HepG2 (cell line): Measurements from ENCODE around the gene TMEM198. TPM values are rescaled to one million over a fixed set of nuclear protein-coding genes. Genes with fewer than 3 reads are reported as not detected.
A peak's percentile ranks its signal among the peaks of the same experiment; 100 is the strongest.

Experiments
- BRCA1 ChIP-seq: sonication (generic); formaldehyde crosslinking; IDR thresholded peaks from 2 replicates; pipeline ENCODE4 v1.4.0; 2020; ENCODE audit warnings: missing genetic modification reagents
- HNF1B ChIP-seq: sonication (generic); formaldehyde crosslinking; IDR thresholded peaks from 2 replicates; pipeline ENCODE4 v1.5.1; 2020; ENCODE audit warnings: mild to moderate bottlenecking, moderate library complexity, missing genetic modification reagents
- HOXD1 ChIP-seq: sonication (generic); formaldehyde crosslinking; IDR thresholded peaks from 2 replicates; pipeline ENCODE4 v1.5.0; 2020; ENCODE audit warnings: missing genetic modification reagents
- JUNB ChIP-seq: sonication (generic); formaldehyde crosslinking; IDR thresholded peaks from 2 replicates; pipeline ENCODE4 v1.8.0; 2022; ENCODE audit warnings: missing genetic modification reagents, mild to moderate bottlenecking, borderline replicate concordance
- PRMT3 ChIP-seq: sonication (generic); formaldehyde crosslinking; IDR thresholded peaks from 2 replicates; pipeline ENCODE4 v1.8.1; 2022; ENCODE audit warnings: low read depth, mild to moderate bottlenecking, moderate library complexity, missing genetic modification reagents, borderline replicate concordance
- PTBP1 ChIP-seq: fragments of 200-400 bp; formaldehyde crosslinking; IDR thresholded peaks from 2 replicates; pipeline ENCODE4 v1.6.1; 2018; ENCODE audit warnings: low read length, low read depth; ENCODE audit not compliant: poor library complexity, severe bottlenecking
- SSRP1 ChIP-seq: IDR thresholded peaks from 2 replicates; pipeline ENCODE4 v1.6.1; 2016; ENCODE audit warnings: control low read depth
- TOE1 ChIP-seq: sonication (generic); formaldehyde crosslinking; IDR thresholded peaks from 2 replicates; pipeline ENCODE4 v1.4.0; 2020; ENCODE audit warnings: mild to moderate bottlenecking, missing genetic modification reagents
- ZBTB4 ChIP-seq: sonication (generic); formaldehyde crosslinking; IDR thresholded peaks from 2 replicates; pipeline ENCODE4 v1.4.0; 2020; ENCODE audit warnings: missing genetic modification reagents, mild to moderate bottlenecking, borderline replicate concordance
- ZNF12 ChIP-seq: sonication (generic); formaldehyde crosslinking; IDR thresholded peaks from 2 replicates; pipeline ENCODE4 v1.5.0; 2020; ENCODE audit warnings: missing genetic modification reagents
- ZNF18 ChIP-seq: sonication (generic); formaldehyde crosslinking; IDR thresholded peaks from 2 replicates; pipeline ENCODE4 v1.8.0; 2022; ENCODE audit warnings: mild to moderate bottlenecking, missing genetic modification reagents; ENCODE audit not compliant: insufficient replicate concordance
- ZNF281 ChIP-seq: sonication (generic); formaldehyde crosslinking; IDR thresholded peaks from 2 replicates; pipeline ENCODE4 v1.4.0; 2020; ENCODE audit warnings: missing genetic modification reagents, borderline replicate concordance
- ZNF607 ChIP-seq: sonication (generic); formaldehyde crosslinking; IDR thresholded peaks from 2 replicates; pipeline ENCODE4 v1.5.1; 2020; ENCODE audit warnings: missing genetic modification reagents, mild to moderate bottlenecking, borderline replicate concordance
- ZNF720 ChIP-seq: sonication (generic); formaldehyde crosslinking; IDR thresholded peaks from 2 replicates; pipeline ENCODE4 v1.4.0; 2020; ENCODE audit warnings: missing genetic modification reagents
- polyA plus RNA-seq, 8 experiments: library from polyadenylated mRNA; depleted of rRNA in 3 of 8; stranded (reverse) in 7 of 8; unstranded in 1 of 8; fragments of >200 nt; fragmentation: Illumina TruSeq in 4 of 8; extraction: Trizol in 4 of 8; gene quantifications; 2 replicates each; pipeline versions ENCODE4 v1.2.1 to v1.2.3, GENCODE V29; 2011 to 2016; ENCODE audit warnings: low read depth in 4 of 8, missing spikeins in 1 of 8, mixed read lengths in 1 of 8; ENCODE audit not compliant: insufficient read depth in 1 of 8
- total RNA-seq, 5 experiments: library from RNA; depleted of rRNA; stranded (reverse); fragments of >200 nt; fragmentation: Illumina TruSeq; extraction: Trizol; gene quantifications; 2 replicates each; pipeline ENCODE4 v1.2.3, GENCODE V29; 2016; ENCODE audit warnings: low read depth in 1 of 5
- TF ChIP-seq, protein P1 (sequence below): IDR thresholded peaks from 2 replicates; pipeline ENCODE4 v1.6.1; 2016

TMEM198 gene
- total and polyA plus RNA-seq, 2 of the 13 experiments (the other 11 are each of a cell fraction or from before 2014, with no cell fraction given) = 17.3 to 23.5 TPM

DNA sequence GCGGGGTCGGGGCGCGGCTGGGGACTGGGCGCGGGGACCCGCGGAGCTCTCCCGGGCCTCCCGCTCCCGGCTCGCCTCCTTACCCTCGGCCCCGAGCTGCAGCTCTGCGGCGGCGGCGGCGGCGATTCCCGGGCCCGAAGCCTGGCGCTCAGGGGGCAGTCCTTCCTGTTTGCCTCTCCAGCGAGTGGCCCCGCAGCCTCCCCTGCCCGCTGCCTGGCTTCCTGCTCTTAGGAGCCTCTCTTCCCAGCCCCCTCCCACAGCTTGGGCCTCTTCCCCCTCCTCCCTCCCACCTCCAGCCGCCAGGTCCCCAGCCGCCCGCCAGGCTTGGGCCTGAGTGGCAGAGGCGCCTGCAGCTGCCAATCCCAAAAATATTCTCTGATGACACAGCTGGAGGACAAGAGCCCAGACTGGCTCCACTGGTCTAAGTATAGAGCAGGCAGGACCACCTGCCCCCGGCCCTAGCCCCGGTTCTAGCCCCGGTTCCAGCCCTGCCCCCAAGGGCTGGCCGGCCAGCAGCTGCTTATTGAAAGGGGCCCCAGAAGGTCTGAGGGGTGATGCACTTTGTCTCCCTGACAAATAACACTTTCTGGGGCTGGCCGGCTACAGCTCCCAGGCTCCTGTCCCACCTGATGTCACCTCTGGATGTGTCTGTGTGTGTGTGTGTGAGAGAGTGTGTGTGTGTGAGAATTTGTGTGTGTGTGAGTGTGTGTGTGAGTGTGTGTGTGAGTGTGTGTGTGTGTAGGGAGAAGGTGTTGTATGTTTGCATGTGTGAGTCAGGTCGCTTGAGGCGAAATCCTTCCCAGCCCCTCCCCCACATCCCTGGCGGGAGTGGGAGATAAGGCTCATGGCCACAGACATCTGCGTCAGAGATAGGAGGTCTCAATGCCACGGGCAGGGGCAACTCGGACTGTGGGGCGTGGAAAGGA, 27.7 kb downstream of the TMEM198 start, which contains the start of gene OBSL1 (continued):
- TF ChIP-seq BRCA1 = no peak
- TF ChIP-seq JUNB (CRISPR knock-in tag) = peak; percentile 90; the same call in 1 of the 2 replicates
- no peak; the same call in 1 of the 2 replicates for TF ChIP-seq ZNF720
- peak; percentile 98 for TF ChIP-seq ZNF281 (CRISPR knock-in tag)
- TF ChIP-seq ZBTB4 (CRISPR knock-in tag) = peak; percentile 83
- no peak for TF ChIP-seq ZNF12 (CRISPR knock-in tag)
- peak; percentile 79 for TF ChIP-seq ZNF18 (CRISPR knock-in tag)
- TF ChIP-seq PTBP1 = peak; percentile 83
- 0 out of 2 replicates have a peak, but pooled peaks have one; percentile 16 for TF ChIP-seq HOXD1 (CRISPR knock-in tag)
- peak; percentile 78; the same call in 1 of the 2 replicates for TF ChIP-seq SSRP1 (CRISPR knock-in tag)
- no peak for TF ChIP-seq TOE1 (CRISPR knock-in tag)
- peak; percentile 77; the same call in 1 of the 2 replicates for TF ChIP-seq HNF1B
- TF ChIP-seq, protein P1, sequence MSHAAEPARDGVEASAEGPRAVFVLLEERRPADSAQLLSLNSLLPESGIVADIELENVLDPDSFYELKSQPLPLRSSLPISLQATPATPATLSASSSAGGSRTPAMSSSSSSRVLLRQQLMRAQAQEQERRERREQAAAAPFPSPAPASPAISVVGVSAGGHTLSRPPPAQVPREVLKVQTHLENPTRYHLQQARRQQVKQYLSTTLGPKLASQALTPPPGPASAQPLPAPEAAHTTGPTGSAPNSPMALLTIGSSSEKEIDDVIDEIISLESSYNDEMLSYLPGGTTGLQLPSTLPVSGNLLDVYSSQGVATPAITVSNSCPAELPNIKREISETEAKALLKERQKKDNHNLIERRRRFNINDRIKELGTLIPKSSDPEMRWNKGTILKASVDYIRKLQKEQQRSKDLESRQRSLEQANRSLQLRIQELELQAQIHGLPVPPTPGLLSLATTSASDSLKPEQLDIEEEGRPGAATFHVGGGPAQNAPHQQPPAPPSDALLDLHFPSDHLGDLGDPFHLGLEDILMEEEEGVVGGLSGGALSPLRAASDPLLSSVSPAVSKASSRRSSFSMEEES (CRISPR knock-in tag) = no peak
- no peak; the same call in 1 of the 2 replicates for TF ChIP-seq ZNF607 (CRISPR knock-in tag)
- TF ChIP-seq PRMT3 (CRISPR knock-in tag) = peak; percentile 58; the same call in 1 of the 2 replicates
